Stimulated activated CD4-positive, alpha-beta T cell treated with anti-CD3 and anti-CD28 coated beads, Interleukin-12 subunit alpha, Interleukin-12 subunit beta, amount 100 ng/mL, for 48 hours (primary cell): ENCODE measurements around the gene SDK1.

ENCODE experiments used
- DNase-seq, 3 donors: peaks; one replicate each; pipeline ENCODE4 v3.0.0-alpha.2; 2020; ENCODE audit warnings: low read depth in 2 of 3, low spot score in 1 of 3

SDK1 gene

DNA sequence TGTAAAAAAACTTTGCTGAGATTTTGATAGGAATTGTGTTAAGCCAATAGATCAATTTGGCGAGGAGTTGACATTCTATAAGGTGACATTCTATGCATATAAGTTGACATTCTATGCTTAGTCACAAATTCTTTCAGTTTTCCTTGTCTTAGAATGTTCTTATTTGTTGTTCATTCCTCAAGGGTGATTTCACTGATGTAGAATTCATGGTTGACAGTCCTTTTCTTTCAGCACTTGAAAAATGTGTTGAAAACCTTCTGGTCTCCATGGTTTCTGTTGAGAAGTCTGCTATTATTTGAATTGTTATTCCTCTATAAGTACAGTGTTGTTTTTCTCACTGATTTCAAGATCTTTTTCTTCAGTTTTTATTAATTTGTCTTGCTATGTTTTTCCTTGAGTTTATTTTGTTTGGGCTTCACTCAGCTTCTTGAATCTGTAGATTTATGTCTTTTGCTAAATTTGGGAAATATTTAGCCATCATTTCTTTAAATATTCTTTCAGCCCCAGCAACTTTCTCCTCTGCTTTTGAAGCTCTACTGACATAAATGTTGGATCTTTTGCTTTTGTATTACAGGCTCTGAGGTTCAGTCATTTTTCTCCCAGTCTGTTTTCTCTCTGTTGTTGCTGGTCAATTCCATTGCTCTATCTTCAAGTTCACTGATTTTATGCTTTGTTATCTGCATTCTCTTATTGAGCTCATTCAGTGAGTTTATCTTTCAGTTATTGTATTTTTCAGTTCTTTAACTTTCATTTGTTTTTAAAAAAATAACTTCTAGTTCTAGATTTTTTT is 154.9 kb downstream of the SDK1 start:
- DNase-seq: no peak

DNA sequence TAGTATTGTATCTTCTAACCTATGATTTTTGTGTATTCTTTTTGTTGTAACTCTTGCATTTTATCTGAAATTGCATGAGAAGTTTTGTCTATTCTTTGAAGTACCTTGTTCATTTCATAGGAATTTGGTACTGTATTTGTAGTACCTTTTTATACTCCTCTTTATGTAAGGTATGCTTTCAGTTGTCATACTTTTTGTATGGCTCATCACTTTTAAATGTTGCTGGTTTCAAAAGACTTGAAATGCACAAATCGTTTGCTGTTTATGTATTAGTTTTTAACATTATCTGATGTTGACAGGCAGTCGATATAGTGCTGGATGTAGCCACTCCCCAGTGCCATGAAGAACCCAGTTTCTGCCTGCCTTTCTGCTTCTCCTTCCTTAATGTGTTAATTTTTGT is 158.1 kb downstream of the SDK1 start:
- DNase-seq: no peak

DNA sequence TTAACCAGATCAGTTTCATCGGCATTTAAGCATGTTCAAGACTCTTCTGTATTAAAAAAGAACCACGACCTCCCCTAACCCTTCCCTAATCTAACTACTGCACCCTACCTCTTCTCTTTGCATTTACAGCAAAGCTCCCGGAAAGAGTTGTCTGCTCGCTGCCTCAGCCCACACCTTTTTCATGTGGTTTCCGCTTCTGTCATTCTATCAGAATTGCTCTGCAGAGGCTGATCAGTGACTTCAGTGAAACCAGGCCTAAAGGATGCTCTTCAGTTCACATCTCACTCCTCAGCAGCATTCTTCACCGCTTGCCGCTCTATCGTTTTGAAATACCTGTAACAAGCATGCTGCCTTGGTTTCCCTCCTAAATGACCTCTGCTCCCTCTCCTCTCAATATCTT is 160.9 kb downstream of the SDK1 start:
- peak; percentile 38 to 68 (median 54) for DNase-seq

DNA sequence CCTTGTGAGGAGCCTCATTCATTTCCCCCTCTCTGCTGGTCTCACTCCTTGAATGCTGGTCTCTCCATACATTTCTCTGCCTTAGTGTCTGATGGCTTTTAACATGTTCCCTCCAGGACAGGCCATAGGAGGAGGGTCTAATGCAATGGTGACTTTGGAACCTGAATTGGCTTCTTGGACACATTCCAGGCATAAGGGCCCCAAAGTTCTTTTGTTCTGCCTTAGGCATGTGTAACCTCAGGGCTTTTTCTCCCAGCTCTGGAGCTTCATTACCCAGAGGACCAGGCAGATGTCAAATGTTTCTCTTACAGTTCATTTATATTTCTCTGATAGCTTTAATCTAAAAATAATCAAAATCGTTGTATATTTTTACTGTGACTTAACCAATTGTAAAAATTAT is 162.6 kb downstream of the SDK1 start:
- DNase-seq: no peak

DNA sequence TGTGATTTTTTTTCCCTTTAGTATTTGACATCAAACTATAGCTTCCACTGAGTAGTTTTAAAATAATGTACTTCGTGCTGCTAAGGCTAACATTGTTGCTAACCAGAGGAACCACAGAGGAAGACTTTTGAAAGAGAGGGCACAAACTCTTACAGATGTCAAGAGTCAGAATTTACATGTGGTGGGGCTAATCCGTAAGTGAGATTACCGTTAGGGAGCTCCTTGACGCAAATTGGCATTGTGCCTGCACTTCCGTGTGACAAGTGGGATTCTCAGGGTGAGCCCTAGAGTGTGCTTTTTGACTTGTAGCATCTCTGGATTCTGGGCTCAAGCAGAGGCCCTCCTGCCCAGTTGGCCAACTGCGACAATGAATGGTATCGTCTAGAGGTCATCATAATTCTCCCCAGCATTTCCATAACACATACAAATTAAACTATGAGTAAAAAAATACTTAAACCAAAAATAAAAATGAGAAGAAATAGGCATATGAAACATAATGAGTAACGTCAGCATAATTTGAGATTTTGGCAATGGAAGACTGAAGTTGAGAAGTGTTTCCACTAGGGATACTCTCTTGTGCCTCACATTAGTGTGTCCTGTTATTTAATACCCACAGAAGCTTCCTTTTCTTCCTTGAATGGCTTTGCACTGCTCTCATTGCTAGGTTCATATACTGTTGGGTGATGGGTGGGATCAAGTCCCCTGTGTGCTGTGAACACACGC is 164.0 kb downstream of the SDK1 start:
- DNase-seq: peak in 2 of 3 donors; percentile 8 to 9

DNA sequence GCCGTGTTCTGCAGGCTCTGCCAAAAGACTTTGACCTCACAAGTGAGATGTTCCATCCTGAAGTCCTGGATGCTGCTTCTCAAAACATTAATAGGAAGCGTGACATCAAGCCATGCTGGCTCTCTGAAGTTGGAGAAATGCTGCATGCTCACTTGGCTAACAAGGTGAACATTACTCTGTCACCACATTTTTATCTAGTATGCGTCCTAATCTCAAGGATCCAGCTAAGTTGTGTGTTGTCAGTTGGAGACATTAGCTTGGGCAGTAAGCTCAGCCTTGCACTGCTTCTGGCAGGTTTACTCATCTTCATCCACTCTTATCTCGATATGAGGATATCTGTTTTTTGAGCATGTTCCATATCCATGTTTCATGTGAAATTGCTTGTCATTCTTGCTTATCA is 165.2 kb downstream of the SDK1 start:
- DNase-seq: no peak

DNA sequence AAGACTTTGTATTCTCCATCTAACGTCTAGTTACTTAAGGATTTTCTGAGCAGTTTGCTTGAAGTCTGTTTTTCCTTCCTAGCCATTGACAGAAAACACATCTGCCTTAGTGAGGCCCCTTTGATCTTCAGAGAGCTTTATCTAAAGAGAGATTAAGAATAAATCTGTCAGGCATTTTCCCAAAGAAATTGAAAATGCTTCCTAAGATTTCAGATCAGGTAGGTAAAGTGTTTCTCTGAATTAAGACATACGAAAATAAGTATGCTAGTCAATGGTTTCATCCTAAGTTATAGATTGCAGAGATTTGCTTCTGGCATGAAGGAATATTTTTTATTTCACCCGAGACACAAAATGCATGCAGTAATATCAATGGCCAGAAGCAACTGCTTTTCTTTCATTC is 168.6 kb downstream of the SDK1 start:
- DNase-seq: no peak

DNA sequence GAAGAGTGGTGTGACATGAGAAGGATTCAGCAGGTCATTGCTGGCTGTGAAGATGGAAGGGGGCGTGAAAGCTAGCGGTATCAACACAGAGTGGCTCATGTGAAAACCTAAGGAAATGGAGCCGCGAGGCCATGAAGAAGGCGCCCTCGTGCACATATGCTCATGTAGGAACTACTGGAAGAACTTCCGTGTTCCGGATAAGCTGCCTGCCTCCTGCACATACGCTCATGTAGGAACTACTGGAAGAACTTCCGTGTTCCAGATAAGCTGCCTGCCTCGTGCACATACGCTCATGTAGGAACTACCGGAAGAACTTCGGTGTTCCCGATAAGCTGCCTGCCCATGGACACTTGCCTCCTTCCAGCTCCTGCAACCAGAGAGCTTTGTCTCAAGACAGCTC is 179.1 kb downstream of the SDK1 start:
- DNase-seq: no peak

DNA sequence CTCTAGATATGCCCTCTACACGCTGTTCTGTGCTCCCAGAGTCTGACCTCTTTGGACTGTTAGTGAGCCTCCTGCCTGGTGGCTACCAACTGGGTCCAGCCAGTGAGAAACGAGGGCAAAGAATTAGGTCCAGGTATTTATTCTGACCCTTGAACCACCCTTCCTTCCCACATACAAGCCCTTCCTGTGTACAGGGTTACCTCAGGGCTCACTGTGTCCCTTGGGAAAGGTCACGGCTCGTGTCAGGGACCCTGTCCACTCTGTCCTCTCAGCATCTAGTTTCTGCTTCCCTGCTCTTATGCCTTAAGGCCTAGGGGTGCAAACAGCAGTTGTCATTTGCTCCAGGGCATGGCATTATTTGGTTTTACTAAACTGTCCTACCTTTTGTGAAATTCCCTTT is 180.4 kb downstream of the SDK1 start:
- DNase-seq: no peak

DNA sequence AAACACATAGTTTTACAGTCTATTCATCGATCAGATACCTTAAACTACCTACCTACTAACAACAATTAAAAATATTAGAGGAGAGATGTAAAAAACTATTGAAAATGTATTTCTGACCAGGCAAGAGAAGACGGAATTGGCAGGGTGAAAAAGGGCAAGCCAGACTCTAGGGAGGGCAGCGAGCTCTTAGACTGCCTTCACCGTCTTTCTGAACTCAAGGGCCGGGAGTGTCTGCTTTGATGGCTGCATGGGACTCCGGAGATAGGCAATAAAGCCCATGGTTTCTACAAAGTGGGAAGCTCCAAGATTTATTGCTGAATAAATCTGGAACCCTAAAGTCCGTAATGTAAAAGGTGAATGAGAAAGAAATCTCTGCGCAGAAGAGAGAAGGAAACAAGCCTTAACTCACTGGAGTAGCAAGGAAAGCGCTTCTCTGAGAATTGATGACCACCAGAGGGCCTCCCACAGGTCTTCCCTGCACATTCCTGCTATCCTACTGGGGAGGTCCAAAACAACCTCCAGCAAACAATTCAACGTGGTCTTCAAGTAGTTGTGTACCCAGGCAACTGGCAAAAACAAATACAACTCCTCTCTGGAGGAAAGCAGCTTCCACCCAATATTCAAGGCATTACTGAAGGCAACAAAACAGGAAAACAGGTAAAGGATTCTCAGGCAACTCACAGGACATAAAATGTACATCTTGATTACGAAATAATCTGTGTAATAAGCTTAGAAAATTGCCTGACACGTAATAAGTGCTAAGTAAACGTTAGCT is 181.3 kb downstream of the SDK1 start:
- DNase-seq: no peak

DNA sequence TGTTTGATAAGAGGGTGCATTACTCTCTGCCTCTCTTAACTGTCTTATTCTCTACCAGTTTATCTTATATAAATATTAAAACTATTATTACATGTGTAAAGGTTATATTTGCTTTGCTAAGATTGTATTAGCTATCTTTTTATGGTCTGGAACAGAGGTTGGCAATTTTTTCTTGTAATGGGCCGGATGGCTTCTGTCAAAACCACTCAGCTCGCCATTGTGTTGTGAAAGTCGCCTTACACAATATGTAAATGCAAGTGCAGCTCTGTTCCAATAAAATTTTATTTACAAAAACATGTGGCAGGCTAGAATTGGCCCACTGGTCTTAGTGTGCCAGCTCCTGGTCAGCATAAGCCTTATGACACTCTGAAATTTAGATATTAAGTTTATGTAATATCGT is 185.8 kb downstream of the SDK1 start:
- DNase-seq: no peak

DNA sequence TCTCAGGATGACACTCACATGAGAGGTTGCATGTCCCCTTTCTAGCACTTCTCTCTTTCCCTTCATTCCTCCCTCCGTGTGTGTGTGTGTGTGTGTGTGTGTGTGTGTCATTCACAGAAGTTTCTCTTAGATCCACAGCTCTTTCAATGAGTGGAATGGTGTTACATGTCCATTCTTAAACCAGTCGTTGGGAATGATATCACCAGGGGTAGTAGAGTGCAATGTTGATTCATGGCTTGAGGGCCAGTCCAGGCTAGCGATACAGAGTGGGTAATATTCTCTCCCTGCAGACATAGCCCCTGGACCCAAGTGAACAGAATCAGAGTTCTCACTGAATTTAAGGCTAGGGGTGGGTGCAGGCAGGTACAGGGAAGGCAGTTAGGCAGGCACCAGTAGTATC is 187.8 kb downstream of the SDK1 start:
- DNase-seq: no peak

DNA sequence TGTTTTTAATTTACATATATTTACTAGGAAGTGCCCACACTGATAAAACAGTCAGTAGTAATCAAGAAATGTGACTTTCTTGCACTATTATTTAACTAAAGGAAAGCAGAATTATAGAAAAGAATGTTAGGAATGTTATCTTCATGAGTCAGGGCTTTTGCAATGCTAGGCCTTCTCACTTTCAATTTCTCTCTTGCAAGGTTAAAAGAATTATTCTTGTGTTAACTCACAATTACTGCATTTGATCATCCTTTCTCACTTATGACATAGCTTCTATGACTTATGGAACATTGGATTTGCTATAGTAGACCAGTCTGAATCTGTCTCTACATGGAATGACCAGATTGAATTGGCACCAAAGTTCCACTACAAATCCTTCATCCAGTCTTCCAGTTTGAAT is 192.4 kb downstream of the SDK1 start:
- no peak for DNase-seq

DNA sequence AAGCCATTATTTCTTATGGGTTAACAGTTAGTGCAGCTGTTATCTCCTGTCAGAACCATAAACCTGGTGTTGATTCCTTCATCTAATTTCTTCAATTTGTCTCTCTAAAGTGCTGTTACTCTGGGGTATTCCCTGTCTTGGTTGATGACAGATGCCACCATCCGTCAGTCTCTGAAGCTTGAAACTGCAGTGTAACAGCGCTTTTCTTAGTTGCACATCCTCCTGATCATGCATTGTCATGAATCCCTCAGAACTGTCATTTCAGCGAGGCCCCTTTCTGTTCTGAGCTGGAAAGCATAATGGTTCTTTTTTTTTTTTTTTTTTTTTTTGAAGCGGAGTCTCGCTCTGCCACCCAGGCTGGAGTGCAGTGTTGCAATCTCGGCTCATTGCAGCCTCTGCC is 193.9 kb downstream of the SDK1 start:
- no peak for DNase-seq

DNA sequence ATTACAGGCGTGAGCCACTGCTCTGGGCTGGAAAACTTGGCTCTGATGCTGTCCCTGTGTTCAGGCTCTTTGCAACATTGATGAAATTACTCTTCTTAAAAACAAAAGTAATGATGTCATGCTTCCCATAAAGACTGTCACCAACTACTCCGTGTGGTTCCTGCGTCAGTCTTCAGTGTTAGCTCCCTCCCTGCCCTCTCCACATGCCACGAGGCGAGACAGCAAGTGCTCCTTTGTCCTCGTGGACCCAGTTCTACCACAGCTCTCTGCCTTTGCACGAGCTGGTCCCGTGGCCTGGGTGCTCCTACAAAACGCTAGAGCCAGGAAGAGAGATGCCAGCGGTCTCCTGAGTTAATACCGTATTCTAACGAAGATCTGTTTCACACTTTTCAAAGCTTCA is 194.5 kb downstream of the SDK1 start:
- DNase-seq: no peak

DNA sequence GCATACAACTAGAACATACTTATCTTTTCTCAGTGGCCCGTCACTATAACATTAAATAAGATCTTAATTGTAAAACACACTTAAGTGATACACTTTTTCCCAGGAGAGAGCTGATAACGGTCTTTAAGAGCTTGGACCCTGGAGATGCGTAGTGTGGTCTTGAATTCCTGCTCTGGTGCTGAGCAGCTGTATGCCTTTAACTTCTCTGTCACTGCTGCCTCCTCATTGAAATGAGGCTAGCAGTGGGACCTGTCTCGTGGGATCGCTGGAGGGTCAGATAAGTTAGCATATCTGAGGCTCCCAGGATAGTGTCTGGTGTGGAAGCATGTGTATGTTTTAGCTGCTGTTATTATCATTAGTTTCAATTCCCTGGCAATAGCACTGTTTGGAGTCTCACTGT is 194.9 kb downstream of the SDK1 start:
- no peak for DNase-seq

DNA sequence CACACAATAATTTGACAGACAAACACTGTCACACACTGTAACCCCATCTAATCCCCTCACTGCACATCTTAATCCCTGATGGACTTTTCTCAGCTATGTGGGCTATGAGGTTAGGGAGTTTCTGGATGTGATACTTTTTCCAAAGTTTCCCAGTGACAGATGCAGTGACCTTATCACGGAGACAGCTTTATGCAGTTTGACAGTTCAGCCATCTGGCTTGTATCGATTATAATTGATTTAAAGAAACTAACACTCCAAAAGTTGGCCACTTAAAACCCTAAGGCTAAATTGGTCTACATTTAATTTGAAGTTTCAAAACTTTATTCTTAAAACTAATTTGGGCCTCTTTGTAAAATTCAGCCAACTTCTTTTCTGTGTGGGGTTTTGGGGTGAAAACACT is 196.7 kb downstream of the SDK1 start:
- DNase-seq: no peak

DNA sequence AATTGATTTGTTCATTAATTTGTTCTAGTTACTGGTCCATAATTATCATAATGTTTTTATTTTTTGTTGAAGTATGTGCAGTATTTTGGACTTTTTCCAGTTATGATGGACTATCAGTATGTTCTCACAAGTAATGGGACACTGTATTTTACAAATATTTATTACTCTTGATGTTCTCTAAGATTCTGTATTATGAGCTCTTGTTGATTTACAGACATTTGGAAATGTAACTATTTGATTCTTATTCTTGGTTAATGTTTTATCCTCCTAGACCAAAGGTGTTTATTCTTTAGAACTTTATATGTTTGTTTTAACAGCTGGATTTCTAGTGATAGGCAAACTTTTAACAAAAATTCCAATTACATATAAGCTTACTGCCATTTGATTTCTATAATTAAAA is 200.6 kb downstream of the SDK1 start:
- no peak for DNase-seq

DNA sequence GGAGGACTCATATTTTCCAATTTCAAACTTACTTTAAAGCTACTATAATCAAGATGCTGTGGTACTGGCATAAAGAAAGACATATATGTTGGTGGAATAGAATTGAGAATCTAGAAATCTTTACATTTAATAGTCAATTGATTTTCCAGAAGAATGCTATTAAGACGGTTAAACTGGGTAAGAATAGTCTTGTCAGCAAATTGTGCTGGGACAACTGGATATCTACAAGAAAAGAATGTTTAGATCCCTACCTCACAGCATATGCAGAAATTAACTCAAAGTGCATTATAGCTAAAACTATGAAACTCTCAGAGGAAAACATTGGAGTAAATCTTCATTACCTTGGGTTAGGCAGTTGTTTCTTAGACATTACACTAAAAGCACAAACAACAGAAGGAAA is 203.3 kb downstream of the SDK1 start:
- no peak for DNase-seq

DNA sequence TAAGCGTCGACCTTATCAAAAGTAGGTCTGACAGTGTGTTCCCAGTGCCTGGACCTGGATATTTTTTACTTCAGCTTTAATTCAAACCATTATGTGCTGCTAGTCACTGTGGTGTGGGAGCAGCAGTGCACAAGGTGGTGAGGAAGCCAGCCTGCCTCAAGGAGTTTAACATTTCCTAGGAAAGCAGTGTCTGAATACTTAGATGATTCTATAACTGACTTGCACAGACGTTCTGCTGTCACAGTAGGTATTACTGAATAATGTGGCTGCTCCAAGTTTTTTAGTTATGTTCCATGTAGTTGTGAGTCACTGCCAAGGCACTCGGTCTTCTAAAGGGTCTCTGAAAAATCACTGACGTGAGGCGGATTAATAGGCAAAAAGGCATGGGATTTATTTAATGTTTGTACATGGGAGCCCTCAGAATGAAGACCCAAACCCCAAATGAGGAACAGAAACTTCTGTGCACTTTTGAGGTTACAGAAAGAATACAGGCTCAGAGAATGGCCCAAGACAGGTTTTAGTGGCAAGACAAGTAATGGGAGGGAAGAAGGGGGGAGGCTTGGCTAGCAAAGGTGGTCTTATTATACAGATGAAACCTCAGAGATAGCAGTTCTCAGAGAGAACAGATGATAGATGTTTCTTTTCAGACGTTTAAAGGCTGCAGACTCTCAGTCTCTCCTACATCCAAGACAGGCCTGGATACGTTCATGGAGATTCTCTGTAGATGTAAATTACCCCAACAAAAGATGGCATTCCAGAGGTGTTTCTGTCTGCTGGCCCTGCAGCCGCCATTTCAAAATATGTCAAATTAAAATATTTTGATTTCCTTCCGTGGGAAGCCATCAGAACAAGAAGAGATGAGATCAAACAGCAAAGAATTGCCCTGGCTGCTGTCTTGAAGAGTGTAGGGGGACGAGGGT is 209.3 kb downstream of the SDK1 start:
- no peak for DNase-seq

DNA sequence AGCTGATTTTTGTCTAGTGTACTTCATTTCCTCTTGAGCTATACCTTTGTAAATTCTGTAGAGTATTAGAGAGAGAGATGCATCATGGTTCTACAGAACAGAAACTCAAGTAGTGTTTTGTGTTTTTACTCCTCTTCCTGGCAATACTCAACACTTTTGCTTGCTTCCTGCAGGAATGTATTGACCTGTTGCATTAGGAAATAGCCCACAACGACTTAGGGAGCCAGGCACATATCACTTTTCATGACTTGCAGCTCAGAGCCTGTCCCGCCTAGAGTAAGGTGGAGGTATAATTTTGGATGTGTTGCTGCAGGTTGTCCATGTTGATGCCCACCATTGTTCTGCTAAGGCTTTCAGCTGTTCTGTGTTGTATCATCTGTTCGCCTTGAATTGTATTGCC is 216.3 kb downstream of the SDK1 start:
- no peak for DNase-seq
